Activated CD4-positive, alpha-beta T cell treated with anti-CD3 and anti-CD28 coated beads, Interleukin-2, amount 50 U/mL, for 16 hours (primary cell): Measurements from ENCODE around the gene ATL3.
"Not testable (repeated sequence)": the region's sequence is repeated elsewhere in the genome, so short reads cannot be mapped to it uniquely, and the experiment has no call there.

Experiments used
- DNase-seq: peaks from one replicate; pipeline ENCODE4 v3.0.0-alpha.2; 2020

The ATL3 gene

GRCh38 chr11:63671322-63672155 is at the start of gene ATL3:
Gene ATL3 (minus strand): TSS chr11:63671376. CDS start chr11:63671335, 41 bp downstream.
- DNase-seq = peak; percentile 93

GRCh38 chr11:63720611-63721010 is 49.4 kb upstream of the ATL3 start:
- no peak for DNase-seq

- DNase-seq = no peak
These were observed 48.8 kb upstream of the ATL3 start for GRCh38 chr11:63719987-63720386.

GRCh38 chr11:63719001-63719400 is 47.8 kb upstream of the ATL3 start:
- DNase-seq = no peak

- no peak for DNase-seq
These were observed 44.9 kb upstream of the ATL3 start for GRCh38 chr11:63716046-63716445.

GRCh38 chr11:63713766-63714165 is 42.6 kb upstream of the ATL3 start:
- no peak for DNase-seq

GRCh38 chr11:63711838-63712237 is 40.7 kb upstream of the ATL3 start:
- DNase-seq = no peak

GRCh38 chr11:63710476-63711217 is 39.5 kb upstream of the ATL3 start:
- DNase-seq = no peak

- no peak for DNase-seq
These were observed 38.2 kb upstream of the ATL3 start for GRCh38 chr11:63709336-63709884.

GRCh38 chr11:63708764-63709163 is 37.6 kb upstream of the ATL3 start:
- DNase-seq = no peak

GRCh38 chr11:63705526-63705925 is 34.4 kb upstream of the ATL3 start:
- DNase-seq = no peak

- DNase-seq = no peak
These were observed 28.7 kb upstream of the ATL3 start for GRCh38 chr11:63699896-63700295.

GRCh38 chr11:63698976-63699733 is 28.0 kb upstream of the ATL3 start:
- DNase-seq = no peak

GRCh38 chr11:63694596-63694995 is 23.4 kb upstream of the ATL3 start:
- no peak for DNase-seq

- DNase-seq = peak; percentile 44
These were observed 16.7 kb upstream of the ATL3 start for GRCh38 chr11:63687845-63688244.

GRCh38 chr11:63686926-63687325 is 15.8 kb upstream of the ATL3 start:
- DNase-seq = no peak

- DNase-seq = not testable (repeated sequence)
These were observed 14.1 kb upstream of the ATL3 start for GRCh38 chr11:63685158-63685721.

- DNase-seq = no peak
These were observed 12.2 kb upstream of the ATL3 start for GRCh38 chr11:63683133-63683991.

GRCh38 chr11:63682066-63683021 is 11.2 kb upstream of the ATL3 start:
- DNase-seq = no peak

- DNase-seq = peak; percentile 99
These were observed 10.3 kb upstream of the ATL3 start, which contains the start of gene RTN3 for GRCh38 chr11:63681321-63682065. Gene RTN3 (plus strand): TSS chr11:63681500. CDS start chr11:63681637, 137 bp downstream.
